Gastrocnemius medialis (tissue), 4 donors: ENCODE results near the gene ZBTB7C. TPM values are rescaled to one million over a fixed set of nuclear protein-coding genes. Genes with fewer than 3 reads are reported as not detected.

Experiments
- ATAC-seq, 2 donors: fragments of 150-250 bp; one replicate each; pipeline ENCODE4 v1.9.1; 2016
- DNase-seq, 2 donors: peaks; one replicate each; pipeline ENCODE4 v3.0.0-alpha.2; 2019
- H3K27ac ChIP-seq, 4 donors: fragments of 200-600 bp; sonication (generic); 1 replicate in 1 of 4; 2 replicates in 3 of 4; pipeline ENCODE4 v1.5.1; 2016 to 2018; ENCODE audit warnings: mild to moderate bottlenecking in 2 of 4, moderate library complexity in 1 of 4
- H3K27me3 ChIP-seq, 3 donors: fragments of 200-600 bp; sonication (generic) in 2 of 3; 1 replicate in 1 of 3; 2 replicates in 2 of 3; pipeline versions ENCODE4 v1.5.1 to v1.6.0; 2016 to 2019; ENCODE audit warnings: mild to moderate bottlenecking in 1 of 3, moderate library complexity in 1 of 3
- H3K36me3 ChIP-seq, 2 donors: fragments of 200-600 bp; sonication (generic) in 1 of 2; one replicate each; pipeline ENCODE4 v1.5.1; 2017 to 2018
- H3K4me1 ChIP-seq, 2 donors: fragments of 200-600 bp; sonication (generic) in 1 of 2; one replicate each; pipeline ENCODE4 v1.5.1; 2016 to 2017; ENCODE audit warnings: mild to moderate bottlenecking in 2 of 2
- H3K4me3 ChIP-seq, 4 donors: fragments of 200-600 bp; sonication (generic) in 3 of 4; 1 replicate in 1 of 4; 2 replicates in 3 of 4; pipeline ENCODE4 v1.5.1; 2016 to 2019; ENCODE audit warnings: mild to moderate bottlenecking in 2 of 4
- H3K9me3 ChIP-seq, 3 donors: fragments of 200-600 bp; sonication (generic) in 2 of 3; 1 replicate in 1 of 3; 2 replicates in 2 of 3; pipeline ENCODE4 v1.5.1; 2016 to 2019
- POLR2A ChIP-seq, 2 donors: fragments of 450-650 bp; IDR thresholded peaks; one replicate each; pipeline ENCODE4 v1.6.1; 2017; ENCODE audit warnings: antibody characterized with exemption in 2 of 2, mild to moderate bottlenecking in 2 of 2, moderate library complexity in 2 of 2
- in situ Hi-C, 4 donors: fragments of 200-750 bp; cut with MboI; loops; one replicate each; pipeline versions ENCODE4 v1.15.0 to v1.8.0; 2017; ENCODE audit warnings: low sequenced_read_pairs in 4 of 4
- intact Hi-C: fragments of 100-400 bp; cut with DNase I; formaldehyde crosslinking; loops from one replicate; pipeline ENCODE4 v1.15.1; 2023; ENCODE audit warnings: low total_unique reads
- total RNA-seq, 4 donors: library from RNA; depleted of rRNA; stranded (reverse); fragments of >200 nt; gene quantifications; one replicate each; pipeline versions ENCODE4 v1.1.0 to v1.2.3, GENCODE V29; 2016
- TF ChIP-seq, protein P1 (sequence below), 5 experiments: fragments of 450-650 bp in 3 of 5; fragments of 200-600 bp in 2 of 5; sonication (generic) in 2 of 5; IDR thresholded peaks in 4 of 5; conservative IDR thresholded peaks in 1 of 5; 1 replicate in 4 of 5; 2 replicates in 1 of 5; pipeline ENCODE4 v1.5.1; 2016 to 2019; ENCODE audit warnings: antibody characterized with exemption in 5 of 5, mild to moderate bottlenecking in 3 of 5, moderate library complexity in 3 of 5

The ZBTB7C gene
- total RNA-seq, 4 donors from 2014 or later: 0.53 to 12.3 (median 1.1) TPM

DNA sequence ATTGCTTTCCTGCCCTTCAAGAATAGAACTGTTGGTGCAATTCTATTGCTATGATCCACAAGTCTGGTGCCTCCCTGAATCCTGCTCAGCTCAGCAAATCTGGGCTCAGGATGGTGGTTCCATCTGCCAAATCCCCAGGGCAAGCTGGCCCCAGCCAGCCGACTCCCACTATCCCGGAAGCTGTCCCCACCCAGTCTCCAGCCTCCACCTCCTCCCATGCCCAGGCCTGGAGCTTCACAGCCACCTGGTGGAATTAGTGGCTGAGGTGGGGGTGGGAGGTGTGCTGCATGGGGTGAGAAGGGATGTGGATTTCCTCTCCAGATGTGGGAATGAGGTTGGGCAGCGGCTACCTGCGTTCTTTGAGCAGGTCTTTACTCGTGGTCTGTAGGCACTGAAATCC, 359.4 kb downstream of the ZBTB7C start:
- H3K4me3 ChIP-seq: no peak overlapping the region
- no peaks in the 10 kb centered on the region for H3K27me3 ChIP-seq
- in situ Hi-C loops: no loop called here
- no peaks in the 10 kb centered on the region for H3K9me3 ChIP-seq
- ATAC-seq: no peak
- TF ChIP-seq POLR2A (IDR thresholded peaks at IDR 0.05): no peak
- TF ChIP-seq, protein P1, sequence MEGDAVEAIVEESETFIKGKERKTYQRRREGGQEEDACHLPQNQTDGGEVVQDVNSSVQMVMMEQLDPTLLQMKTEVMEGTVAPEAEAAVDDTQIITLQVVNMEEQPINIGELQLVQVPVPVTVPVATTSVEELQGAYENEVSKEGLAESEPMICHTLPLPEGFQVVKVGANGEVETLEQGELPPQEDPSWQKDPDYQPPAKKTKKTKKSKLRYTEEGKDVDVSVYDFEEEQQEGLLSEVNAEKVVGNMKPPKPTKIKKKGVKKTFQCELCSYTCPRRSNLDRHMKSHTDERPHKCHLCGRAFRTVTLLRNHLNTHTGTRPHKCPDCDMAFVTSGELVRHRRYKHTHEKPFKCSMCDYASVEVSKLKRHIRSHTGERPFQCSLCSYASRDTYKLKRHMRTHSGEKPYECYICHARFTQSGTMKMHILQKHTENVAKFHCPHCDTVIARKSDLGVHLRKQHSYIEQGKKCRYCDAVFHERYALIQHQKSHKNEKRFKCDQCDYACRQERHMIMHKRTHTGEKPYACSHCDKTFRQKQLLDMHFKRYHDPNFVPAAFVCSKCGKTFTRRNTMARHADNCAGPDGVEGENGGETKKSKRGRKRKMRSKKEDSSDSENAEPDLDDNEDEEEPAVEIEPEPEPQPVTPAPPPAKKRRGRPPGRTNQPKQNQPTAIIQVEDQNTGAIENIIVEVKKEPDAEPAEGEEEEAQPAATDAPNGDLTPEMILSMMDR (IDR thresholded peaks at IDR 0.05 in 4 of 5, conservative IDR thresholded peaks at IDR 0.05 in 1 of 5): no peak
- no peaks in the 10 kb centered on the region for H3K4me1 ChIP-seq
- no peaks in the 10 kb centered on the region for H3K36me3 ChIP-seq
- DNase-seq: no peak
- no peak overlapping the region for H3K27ac ChIP-seq
- intact Hi-C loops: no loop called here

DNA sequence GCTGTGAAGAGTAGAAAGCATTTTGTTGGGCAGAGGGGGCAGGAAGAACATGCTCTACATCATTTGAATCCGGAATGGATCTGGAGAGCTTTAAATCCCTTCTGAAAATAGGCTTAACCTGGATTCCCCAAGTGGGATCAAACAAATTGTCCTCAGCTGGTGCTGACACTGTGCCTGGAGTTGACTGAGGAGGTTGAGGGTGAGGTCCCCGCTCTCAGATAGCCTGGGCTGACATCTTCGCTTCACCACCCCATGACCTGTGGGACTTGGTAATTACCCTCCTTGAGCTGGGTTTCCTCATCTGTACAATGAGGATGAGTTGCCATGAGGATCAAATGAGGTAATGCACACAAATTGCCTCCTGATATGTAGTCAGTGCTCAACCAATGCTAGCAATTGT, 360.9 kb downstream of the ZBTB7C start:
- intact Hi-C loops (no loop called here), in situ Hi-C loops (no loop called here)
- no peak for ATAC-seq

DNA sequence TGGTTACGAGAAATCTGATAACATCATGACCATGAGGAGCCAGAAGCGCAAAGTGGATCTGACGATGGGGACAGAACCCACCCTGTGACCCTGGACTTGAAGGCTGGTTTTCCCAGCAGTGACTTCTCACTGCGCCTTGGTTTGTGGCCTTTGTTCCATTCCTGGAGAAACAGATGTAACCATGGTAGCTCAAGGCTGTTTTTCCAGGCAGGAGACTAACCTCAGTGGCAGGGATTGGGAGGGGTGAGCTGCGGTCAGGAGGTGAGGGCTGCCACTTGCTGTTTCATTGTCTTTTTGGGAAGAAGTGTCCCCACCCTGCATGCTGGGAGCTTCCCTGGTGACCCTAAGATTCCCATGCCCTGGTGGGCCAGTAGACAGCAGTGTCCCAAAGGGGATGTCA, 362.3 kb downstream of the ZBTB7C start:
- Histone ChIP-seq H3K4me3 (no peak overlapping the region), H3K4me1 (no peaks in the 10 kb centered on the region), H3K36me3 (no peaks in the 10 kb centered on the region), H3K27ac (no peak overlapping the region), H3K9me3 (no peaks in the 10 kb centered on the region), H3K27me3 (no peaks in the 10 kb centered on the region)
- intact Hi-C loops: no loop called here
- DNase-seq (no peak), ATAC-seq (no peak)
- in situ Hi-C loops: no loop called here
- no peak for TF ChIP-seq POLR2A (IDR thresholded peaks at IDR 0.05)
- TF ChIP-seq, protein P1 (IDR thresholded peaks at IDR 0.05 in 4 of 5, conservative IDR thresholded peaks at IDR 0.05 in 1 of 5): no peak

More for the DNA sequence above, 360.9 kb downstream of the ZBTB7C start:
- Histone ChIP-seq H3K27me3 (no peaks in the 10 kb centered on the region), H3K4me1 (no peaks in the 10 kb centered on the region), H3K9me3 (no peaks in the 10 kb centered on the region), H3K36me3 (no peaks in the 10 kb centered on the region), H3K4me3 (no peak overlapping the region), H3K27ac (no peak overlapping the region)
- TF ChIP-seq POLR2A (IDR thresholded peaks at IDR 0.05): no peak
- TF ChIP-seq, protein P1 (IDR thresholded peaks at IDR 0.05 in 4 of 5, conservative IDR thresholded peaks at IDR 0.05 in 1 of 5): no peak
- DNase-seq: no peak

DNA sequence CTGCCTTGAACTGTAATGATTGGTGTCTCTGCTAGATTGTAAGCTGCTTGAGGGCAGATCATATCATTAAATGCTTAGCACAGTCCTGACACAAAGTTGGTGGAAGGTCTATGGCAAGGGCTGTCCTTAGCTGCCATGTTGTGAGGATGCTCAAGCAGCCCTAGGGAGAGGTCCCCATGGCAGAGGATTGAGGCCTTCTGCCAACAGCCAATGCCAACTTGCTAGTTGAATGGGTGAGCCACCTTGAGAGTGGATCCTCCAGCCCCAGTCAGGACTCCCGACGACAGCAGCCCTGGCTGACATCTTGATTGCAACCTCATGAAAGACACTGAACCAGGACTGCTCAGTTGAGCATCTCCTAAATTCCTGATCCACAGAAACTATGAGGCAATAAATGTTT, 363.4 kb downstream of the ZBTB7C start:
- Histone ChIP-seq H3K4me3 (no peak overlapping the region), H3K27ac (no peak overlapping the region), H3K9me3 (no peaks in the 10 kb centered on the region), H3K27me3 (no peaks in the 10 kb centered on the region), H3K36me3 (no peaks in the 10 kb centered on the region), H3K4me1 (no peaks in the 10 kb centered on the region)
- TF ChIP-seq, protein P1 (IDR thresholded peaks at IDR 0.05 in 4 of 5, conservative IDR thresholded peaks at IDR 0.05 in 1 of 5): no peak
- TF ChIP-seq POLR2A (IDR thresholded peaks at IDR 0.05): no peak
- ATAC-seq: no peak
- intact Hi-C loops: no loop called here
- in situ Hi-C loops: no loop called here
- no peak for DNase-seq

DNA sequence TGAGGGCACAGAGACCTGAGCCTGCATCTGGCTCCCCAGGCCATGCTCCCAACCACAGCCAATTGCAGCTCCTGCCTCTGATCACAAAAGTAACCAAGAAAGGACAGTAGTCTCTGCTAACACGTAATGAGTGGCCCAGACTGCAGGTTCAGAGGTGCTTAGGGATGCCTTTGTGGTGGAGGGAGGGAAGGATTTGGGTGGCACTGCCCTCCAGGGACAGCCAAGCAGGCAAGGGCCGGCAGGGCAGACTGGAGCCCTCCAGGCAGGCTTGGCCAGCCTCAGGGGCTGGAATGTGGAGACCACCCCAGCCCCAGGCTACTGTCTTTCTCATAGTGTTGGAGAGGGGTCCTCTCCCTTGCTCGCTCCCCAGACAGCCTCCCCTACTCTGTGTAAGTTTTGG, 364.2 kb downstream of the ZBTB7C start:
- TF ChIP-seq POLR2A (IDR thresholded peaks at IDR 0.05): no peak
- TF ChIP-seq, protein P1 (IDR thresholded peaks at IDR 0.05 in 4 of 5, conservative IDR thresholded peaks at IDR 0.05 in 1 of 5): no peak
- intact Hi-C loops: no loop called here
- no peak for ATAC-seq
- in situ Hi-C loops: no loop called here
- no peaks in the 10 kb centered on the region for H3K9me3 ChIP-seq
- H3K4me3 ChIP-seq: no peak overlapping the region
- no peaks in the 10 kb centered on the region for H3K4me1 ChIP-seq
- H3K27me3 ChIP-seq: no peaks in the 10 kb centered on the region
- no peak overlapping the region for H3K27ac ChIP-seq
- no peak for DNase-seq
- no peaks in the 10 kb centered on the region for H3K36me3 ChIP-seq
